Natural killer cell (primary cell): ENCODE results near the gene MIDN. TPM values are rescaled to one million over a fixed set of nuclear protein-coding genes. Genes with fewer than 3 reads are reported as not detected.

Experiments
- ATAC-seq, 3 donors: fragments of 150-1000 bp in 2 of 3; fragments of 200-7000 bp in 1 of 3; cut with Tn5 transposase; 1 replicate in 1 of 3; 2 replicates in 2 of 3; pipeline ENCODE4 v1.10.0; 2021; ENCODE audit warnings: mild to moderate bottlenecking in 2 of 3, moderate library complexity in 2 of 3
- DNase-seq, 2 donors: peaks; one replicate each; pipeline versions ENCODE4 v3.0.0 to v3.0.0-alpha.2; 2013 to 2021; ENCODE audit warnings: mixed read lengths in 1 of 2
- H3K27ac ChIP-seq: one replicate; pipeline ENCODE4 v1.5.1; 2013; ENCODE audit warnings: mild to moderate bottlenecking, low read length
- H3K27me3 ChIP-seq: one replicate; pipeline ENCODE4 v1.6.1; 2013; ENCODE audit warnings: low read length; ENCODE audit not compliant: control insufficient read depth, insufficient read depth
- H3K36me3 ChIP-seq: one replicate; pipeline ENCODE4 v1.6.1; 2013; ENCODE audit warnings: low read length; ENCODE audit not compliant: control insufficient read depth, insufficient read depth
- H3K4me1 ChIP-seq: one replicate; pipeline ENCODE4 v1.6.1; 2013; ENCODE audit warnings: low read length; ENCODE audit not compliant: control insufficient read depth, insufficient read depth
- H3K4me3 ChIP-seq: one replicate; pipeline ENCODE4 v1.5.1; 2013; ENCODE audit warnings: low read length
- H3K9me3 ChIP-seq: one replicate; pipeline ENCODE4 v1.6.1; 2013; ENCODE audit warnings: low read length; ENCODE audit not compliant: control insufficient read depth, insufficient read depth
- H3K27ac Mint-ChIP-seq, 2 donors: one replicate each; pipeline ENCODE4 v1.8.0; 2022; ENCODE audit warnings: mild to moderate bottlenecking in 2 of 2, mixed read lengths in 2 of 2, moderate library complexity in 1 of 2
- H3K27me3 Mint-ChIP-seq, 2 donors: one replicate each; pipeline ENCODE4 v1.8.0; 2022; ENCODE audit warnings: low read depth in 2 of 2, mixed read lengths in 2 of 2
- H3K36me3 Mint-ChIP-seq: one replicate; pipeline ENCODE4 v1.8.0; 2022; ENCODE audit warnings: mixed read lengths
- H3K4me1 Mint-ChIP-seq, 2 donors: one replicate each; pipeline ENCODE4 v1.8.0; 2022; ENCODE audit warnings: mixed read lengths in 2 of 2
- H3K4me3 Mint-ChIP-seq: one replicate; pipeline ENCODE4 v1.8.0; 2022; ENCODE audit warnings: mild to moderate bottlenecking, moderate library complexity, mixed read lengths
- H3K9me3 Mint-ChIP-seq, 2 donors: one replicate each; pipeline ENCODE4 v1.8.0; 2022; ENCODE audit warnings: mixed read lengths in 2 of 2
- WGBS: methylation state at CpG from one replicate; pipeline ENCODE4 v1.1.7; 2013; ENCODE audit warnings: missing lambda C conversion rate; ENCODE audit not compliant: insufficient coverage; 5-methylcytosine and 5-hydroxymethylcytosine counted together
- intact Hi-C: fragments of 100-400 bp; cut with micrococcal nuclease; formaldehyde crosslinking; loops from one replicate; pipeline ENCODE4 v1.14.2; 2022
- total RNA-seq, 4 donors: library from RNA; stranded (reverse); fragments of 120-200 nt in 1 of 4; gene quantifications; one replicate each; pipeline versions ENCODE4 v1.2.3 to v1.2.4, GENCODE V29; 2013 to 2022
- TF ChIP-seq, protein P1 (sequence below): fragments of 200-600 bp; IDR thresholded peaks from one replicate; pipeline ENCODE4 v1.8.0; 2022; ENCODE audit warnings: antibody characterized with exemption

The MIDN gene
- total RNA-seq, 3 donors from 2014 or later (not counting 1 experiment from before 2014, with no cell fraction given), result 296 to 367 (median 314) TPM

- Histone ChIP-seq H3K27me3 (peaks cover 11% of the 10 kb centered on the region), H3K36me3 (peaks cover 6% of the 10 kb centered on the region), H3K4me3 (no peak overlapping the region), H3K9me3 (no peaks in the 10 kb centered on the region), H3K27ac (no peak overlapping the region), H3K4me1 (peaks cover 14% of the 10 kb centered on the region)
- peaks cover 8 to 28% of the 10 kb centered on the region in 2 donors for H3K4me1 Mint-ChIP-seq
- no peaks in the 10 kb centered on the region for H3K9me3 Mint-ChIP-seq
- H3K36me3 Mint-ChIP-seq, result no peaks in the 10 kb centered on the region
- DNase-seq, result no peak
- intact Hi-C loops, result no loop called here
- TF ChIP-seq, protein P1, sequence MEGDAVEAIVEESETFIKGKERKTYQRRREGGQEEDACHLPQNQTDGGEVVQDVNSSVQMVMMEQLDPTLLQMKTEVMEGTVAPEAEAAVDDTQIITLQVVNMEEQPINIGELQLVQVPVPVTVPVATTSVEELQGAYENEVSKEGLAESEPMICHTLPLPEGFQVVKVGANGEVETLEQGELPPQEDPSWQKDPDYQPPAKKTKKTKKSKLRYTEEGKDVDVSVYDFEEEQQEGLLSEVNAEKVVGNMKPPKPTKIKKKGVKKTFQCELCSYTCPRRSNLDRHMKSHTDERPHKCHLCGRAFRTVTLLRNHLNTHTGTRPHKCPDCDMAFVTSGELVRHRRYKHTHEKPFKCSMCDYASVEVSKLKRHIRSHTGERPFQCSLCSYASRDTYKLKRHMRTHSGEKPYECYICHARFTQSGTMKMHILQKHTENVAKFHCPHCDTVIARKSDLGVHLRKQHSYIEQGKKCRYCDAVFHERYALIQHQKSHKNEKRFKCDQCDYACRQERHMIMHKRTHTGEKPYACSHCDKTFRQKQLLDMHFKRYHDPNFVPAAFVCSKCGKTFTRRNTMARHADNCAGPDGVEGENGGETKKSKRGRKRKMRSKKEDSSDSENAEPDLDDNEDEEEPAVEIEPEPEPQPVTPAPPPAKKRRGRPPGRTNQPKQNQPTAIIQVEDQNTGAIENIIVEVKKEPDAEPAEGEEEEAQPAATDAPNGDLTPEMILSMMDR, result no peak
- peak overlapping the region in 1 of 2 donors; percentile 47 for H3K27ac Mint-ChIP-seq
- no peak overlapping the region for H3K4me3 Mint-ChIP-seq
- no peak for ATAC-seq
- H3K27me3 Mint-ChIP-seq, result peaks cover 12 to 18% of the 10 kb centered on the region in 2 donors
- 86% methylated on average over 15 of the region's 15 CpGs for WGBS
Observed at GRCh38 chr19:1281569-1282287, 33.3 kb downstream of the MIDN start.

- no peak overlapping the region for H3K4me3 ChIP-seq
- H3K9me3 ChIP-seq, result no peaks in the 10 kb centered on the region
- Mint-ChIP-seq H3K27me3 (peaks cover 12 to 22% of the 10 kb centered on the region in 2 donors), H3K36me3 (no peaks in the 10 kb centered on the region), H3K4me3 (no peak overlapping the region), H3K27ac (no peak overlapping the region), H3K9me3 (no peaks in the 10 kb centered on the region), H3K4me1 (peaks cover 8 to 26% of the 10 kb centered on the region in 2 donors)
- DNase-seq (no peak), ATAC-seq (no peak)
- peaks cover 6% of the 10 kb centered on the region for H3K36me3 ChIP-seq
- WGBS, result 85% methylated on average over 18 of the region's 18 CpGs
- intact Hi-C loops, result no loop called here
- peaks cover 12% of the 10 kb centered on the region for H3K4me1 ChIP-seq
- TF ChIP-seq, protein P1, result no peak
- H3K27me3 ChIP-seq, result peaks cover 16% of the 10 kb centered on the region
- no peak overlapping the region for H3K27ac ChIP-seq
Observed at GRCh38 chr19:1282588-1283206, 34.3 kb downstream of the MIDN start.

GRCh38 chr19:1283207-1283916 lies 35.0 kb downstream of the MIDN start:
- H3K36me3 Mint-ChIP-seq, result no peaks in the 10 kb centered on the region
- peaks cover 12 to 22% of the 10 kb centered on the region in 2 donors for H3K27me3 Mint-ChIP-seq
- H3K36me3 ChIP-seq, result peaks cover 6% of the 10 kb centered on the region
- H3K27ac Mint-ChIP-seq, result no peak overlapping the region
- H3K4me3 Mint-ChIP-seq, result no peak overlapping the region
- 86% methylated on average over 28 of the region's 29 CpGs for WGBS
- no peak overlapping the region for H3K4me3 ChIP-seq
- no peaks in the 10 kb centered on the region for H3K9me3 Mint-ChIP-seq
- intact Hi-C loops, result no loop called here
- peaks cover 8 to 26% of the 10 kb centered on the region in 2 donors for H3K4me1 Mint-ChIP-seq
- no peaks in the 10 kb centered on the region for H3K9me3 ChIP-seq
- peaks cover 17% of the 10 kb centered on the region for H3K4me1 ChIP-seq
- ATAC-seq, result no peak
- H3K27me3 ChIP-seq, result peaks cover 20% of the 10 kb centered on the region
- TF ChIP-seq, protein P1, result no peak
- no peak overlapping the region for H3K27ac ChIP-seq
- no peak for DNase-seq
